ENCODE measurements around the gene PRDM11.
A peak's percentile ranks its signal among the peaks of the same experiment; 100 is the strongest.
"Not testable (repeated sequence)": the region's sequence is repeated elsewhere in the genome, so short reads cannot be mapped to it uniquely, and the experiment has no call there.

PRDM11 gene

DNA sequence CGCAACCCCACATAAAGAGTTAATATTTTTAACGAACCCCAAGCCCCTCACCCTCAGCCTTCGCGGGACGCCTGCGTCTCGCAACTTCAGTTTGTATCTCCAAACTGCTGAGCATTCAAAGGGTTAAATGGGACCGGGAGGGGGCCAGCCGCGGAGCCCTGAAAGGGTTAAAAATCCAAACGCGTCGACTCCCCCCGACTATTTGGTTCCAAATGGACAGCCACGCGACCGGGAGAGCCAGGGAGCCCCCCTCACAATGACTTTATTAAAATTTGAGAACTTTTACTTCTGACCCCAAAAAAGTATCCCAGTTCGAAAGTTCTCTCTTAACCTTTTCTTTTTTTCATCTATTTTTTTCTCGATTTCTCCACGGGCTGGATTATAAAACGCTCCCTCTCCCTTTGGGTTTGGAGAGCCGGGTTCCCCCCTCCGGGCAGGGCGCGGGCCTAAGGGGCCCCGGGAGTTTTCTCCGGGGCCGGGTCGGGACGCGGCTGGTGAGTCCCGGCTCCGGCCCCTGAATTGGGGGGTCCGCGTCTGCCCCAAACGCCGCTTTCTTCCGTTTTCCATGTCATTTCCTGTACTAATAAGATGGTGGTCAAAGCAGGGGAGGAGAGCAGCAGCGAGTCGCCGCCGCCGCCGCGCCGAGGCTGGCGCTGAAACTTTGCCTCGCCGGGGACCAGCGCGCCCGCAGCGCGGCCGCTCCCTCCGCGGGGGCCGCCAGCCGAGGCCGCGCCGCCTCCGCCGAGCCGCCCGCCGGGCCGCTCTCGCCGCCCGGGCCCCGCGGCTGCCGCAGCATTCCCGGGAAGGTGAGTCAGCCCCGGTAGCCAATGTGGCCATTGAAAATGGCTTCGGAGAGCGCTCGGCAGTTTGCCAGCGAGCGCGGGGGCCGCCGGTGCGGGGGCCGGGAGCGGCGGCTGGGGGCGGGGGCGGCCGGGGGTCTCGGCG, at the start of gene PRDM11:
Gene PRDM11, plus strand, starts transcription at position 568 of the 945 bp plus-strand sequence. CDS start 35,128 bp downstream, outside the sequence.
- peak; percentile 38 for DNase-seq

DNA sequence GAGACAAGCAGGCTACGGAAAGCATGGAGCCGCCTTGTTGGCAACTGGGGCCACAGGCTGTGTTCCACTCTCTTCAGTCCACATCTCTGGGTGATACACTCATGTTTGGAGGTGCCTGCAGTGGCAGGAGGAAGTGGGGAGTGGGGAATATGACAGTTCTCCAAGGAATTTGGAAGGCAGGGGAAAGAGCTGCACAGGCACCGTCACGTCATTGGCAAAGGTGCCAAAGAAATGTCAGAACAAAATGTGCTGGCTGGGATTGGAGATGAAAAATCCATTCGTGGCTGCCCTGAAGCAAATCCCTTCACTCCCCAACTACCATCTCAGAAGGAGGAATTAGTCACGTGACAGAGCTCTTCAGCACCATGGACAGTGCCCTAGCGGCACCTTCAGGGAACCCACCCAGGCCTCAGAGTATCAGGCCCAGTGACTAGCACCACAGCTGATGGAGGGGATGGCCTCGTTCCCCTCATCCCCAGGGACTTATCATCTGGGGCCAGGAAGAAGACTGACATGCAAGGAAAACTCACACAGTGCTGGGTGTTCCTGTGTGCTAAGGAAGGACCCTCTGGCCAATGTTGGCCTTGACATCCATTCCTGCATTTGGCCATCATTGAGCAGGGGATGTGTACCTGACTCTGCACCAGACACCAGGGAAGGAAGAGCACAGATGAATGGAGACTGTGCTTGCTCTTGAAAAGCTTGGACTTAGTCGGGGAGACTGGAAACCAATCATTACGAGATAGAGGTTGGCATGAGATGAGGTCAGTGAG, 48.5 kb upstream of the PRDM11 start:
- DNase-seq: no peak

DNA sequence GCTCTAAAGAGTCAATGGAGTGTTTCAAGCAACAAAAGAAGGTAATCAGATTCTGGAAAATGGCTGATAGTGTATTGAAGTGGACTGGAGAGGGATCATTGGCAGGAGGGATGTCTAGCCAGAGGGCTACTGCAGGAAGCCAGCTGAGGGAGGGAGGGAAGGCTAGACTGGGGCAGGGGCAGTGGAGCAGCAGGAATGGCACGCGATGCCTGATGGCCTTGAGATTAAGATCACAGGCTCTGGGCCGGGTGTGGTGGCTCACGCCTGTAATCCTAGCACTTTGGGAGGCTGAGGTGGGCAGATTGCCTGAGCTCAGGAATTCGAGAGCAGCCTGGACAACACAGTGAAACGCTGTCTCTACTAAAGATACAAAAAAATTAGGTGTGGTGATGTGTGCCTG, 47.5 kb upstream of the PRDM11 start:
- no peak for DNase-seq

DNA sequence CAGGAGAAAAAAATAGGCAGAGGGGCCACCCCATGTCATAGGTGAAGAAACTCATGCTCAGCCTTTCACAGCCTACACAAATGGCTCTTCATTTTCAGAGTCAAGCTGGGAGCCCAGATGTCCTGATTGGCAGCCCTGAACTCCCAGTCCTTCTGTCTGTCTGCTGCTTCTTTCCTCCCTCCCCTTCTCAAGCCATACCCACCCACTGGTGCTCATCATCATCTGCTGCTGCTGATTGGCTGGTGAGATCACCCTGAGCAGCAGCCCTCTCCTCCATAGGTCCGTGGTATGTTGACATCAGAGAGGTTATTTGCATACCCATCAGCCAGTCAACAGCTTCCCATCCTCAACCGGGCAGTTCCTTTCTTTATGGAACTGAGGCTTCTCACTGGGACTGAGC, 46.1 kb upstream of the PRDM11 start:
- DNase-seq: no peak

DNA sequence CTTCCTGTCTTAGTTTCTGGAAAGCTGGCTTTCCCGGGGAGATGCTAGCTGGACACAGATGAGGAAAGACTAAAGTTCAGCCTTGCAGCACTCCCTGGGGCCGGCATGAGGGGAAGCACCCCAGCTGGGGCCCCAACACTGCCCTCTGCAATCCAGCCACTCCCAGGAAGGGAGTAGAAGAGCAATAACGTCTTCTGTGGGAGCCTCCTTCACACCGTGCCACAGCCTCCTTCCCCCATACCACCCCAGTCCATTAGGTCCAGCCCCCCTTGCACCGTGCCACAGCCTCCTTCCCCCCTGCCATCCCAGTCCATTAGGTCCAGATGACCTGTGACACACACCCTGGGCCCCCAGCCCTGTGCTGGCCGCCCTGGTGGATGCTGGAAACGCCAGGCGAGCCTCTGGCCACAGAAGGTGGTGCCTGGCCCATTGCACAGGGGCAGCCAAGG, 44.1 kb upstream of the PRDM11 start:
- no peak for DNase-seq

DNA sequence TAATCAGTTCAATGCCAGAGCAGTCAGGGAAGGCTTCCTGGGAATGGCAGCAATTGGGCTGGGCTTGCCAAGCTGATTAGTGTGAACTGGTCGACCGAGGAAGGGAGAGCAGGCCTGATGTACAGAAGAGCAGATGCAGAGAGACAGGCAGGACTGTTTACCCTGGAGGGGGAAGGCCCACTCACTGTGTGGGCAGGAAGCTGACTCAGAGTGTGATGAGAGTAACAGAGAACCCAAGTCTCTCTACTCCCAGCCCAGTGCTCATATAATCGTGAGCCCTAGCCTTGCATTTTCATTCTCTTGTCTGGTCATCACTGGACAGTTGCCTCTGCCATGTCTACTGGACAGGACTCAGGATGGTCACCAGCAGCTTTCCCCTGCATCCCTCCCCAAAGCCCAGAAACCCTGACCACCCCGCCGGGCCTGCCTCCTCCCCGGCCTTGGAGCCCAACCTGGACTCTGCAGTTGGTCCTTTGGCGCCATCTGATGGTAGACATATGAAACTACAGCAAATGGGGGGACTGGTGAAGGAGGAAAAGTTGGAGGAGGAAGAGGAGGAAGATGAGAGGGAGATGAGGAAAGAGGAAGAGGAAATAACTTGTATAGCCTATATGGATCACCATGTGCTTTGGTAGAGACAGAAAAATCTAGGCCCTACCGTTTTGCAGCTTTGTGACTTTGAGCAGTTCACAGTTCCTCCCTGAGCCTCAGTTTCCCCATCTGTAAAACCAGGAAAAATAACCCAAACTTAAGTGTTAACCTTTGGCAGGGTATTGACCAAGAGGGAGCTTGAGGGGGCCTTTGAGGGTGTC, 43.4 kb upstream of the PRDM11 start:
- DNase-seq: peak; percentile 89

DNA sequence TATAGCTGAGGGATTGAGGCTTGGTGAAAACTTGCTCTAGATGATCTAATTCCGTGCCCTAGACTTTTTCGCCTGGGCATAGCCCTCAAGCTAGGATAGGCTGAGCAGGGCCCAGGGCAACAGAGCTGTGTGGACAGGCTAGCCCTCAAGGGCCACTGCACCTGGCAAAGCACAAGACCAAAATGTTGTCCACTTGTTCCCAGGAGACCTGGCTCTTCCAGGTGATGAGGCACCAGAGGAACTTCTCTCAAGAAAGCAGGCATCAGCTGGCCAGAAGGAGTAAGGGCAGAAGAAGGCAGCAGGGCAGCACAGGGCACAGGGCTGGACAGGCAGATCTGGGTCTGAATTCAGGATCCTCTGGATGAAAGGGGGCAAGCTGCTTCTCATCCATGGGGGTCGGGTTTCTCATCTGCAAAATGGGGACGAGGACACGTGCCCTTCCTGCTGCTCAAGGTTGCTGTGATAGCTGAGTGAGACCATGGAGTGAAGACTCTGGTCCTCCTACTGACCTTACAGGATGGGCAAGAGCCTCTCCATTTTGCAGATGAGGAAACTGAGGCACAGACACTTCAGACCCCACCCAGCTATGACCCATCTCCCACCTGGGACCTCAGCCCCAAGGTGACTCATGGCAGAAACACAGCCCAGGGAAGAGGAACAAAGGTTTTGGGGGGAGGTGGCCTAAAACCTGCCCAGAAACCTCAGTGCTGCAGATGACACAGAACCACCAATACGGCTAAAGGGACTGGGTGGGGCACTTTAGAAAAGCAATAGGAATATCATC, 42.2 kb upstream of the PRDM11 start:
- no peak for DNase-seq

DNA sequence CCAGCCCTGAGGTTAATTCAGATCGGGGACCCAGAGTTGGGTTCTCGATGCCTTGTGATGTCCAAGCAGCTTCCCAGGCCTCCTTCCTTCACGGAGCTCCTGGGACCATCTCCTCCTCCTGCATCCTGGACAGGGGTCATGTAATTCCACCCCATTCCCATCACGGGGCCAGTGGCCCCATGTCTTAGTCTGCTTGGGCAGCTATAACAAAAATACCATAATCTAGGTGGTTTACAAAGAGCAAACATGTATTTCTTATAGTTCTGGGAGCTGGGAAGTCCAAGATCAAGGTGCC, 41.7 kb upstream of the PRDM11 start:
- DNase-seq: no peak

DNA sequence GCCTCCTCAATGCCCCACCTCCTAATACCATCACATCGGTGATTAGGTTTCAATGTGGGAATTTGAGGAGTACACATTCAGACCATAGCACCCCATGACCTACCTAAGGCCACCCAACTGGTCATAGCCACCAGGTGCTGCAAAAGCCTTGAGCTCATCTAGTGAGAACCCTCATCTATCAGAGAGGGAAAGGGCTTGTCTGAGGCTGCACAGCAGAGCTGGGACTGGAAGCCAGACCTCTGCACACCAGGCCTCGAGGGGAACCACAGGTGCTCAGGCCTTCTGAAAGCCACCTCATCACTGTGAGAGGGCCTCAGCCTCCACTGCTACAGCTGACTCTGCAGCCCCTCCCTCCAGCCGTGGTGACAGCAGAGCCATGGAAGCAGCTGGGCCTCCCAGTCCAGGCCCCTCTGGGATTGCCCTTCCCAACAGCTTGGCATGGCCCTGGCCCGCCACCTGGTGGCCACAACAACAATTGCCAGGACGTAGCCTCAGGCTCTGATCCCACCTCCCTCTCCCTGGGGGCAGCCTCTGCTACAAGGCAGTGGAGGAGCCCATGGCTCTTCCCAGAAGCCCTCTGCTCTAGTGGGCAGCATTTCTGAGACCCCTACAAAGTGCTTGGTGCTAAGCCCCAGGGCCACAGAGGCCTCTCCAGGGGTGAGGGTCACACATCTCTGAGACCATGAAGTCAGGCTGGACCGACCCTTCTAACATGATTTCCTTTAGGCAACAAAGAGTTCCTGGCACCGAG, 41.0 kb upstream of the PRDM11 start:
- DNase-seq: peak; percentile 66

DNA sequence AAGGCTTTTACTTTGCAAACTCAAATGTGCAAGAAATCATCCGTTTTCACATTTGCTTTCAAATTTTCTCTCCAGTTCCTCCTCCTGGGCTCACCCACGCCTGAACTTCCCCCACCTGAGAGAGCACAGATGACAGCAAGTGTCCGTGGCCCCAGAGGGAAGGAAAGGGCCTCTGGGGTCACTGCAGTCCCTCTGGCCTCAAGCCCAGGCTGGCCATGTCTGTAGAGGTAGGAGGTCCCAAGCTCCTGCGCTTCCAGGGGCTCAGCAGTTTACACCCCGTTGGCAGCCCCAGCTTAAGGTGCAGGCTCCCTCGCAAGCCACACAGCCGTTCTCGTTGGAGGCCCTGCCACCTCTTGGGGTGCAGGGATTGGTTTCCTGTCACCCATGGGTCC, 40.5 kb upstream of the PRDM11 start:
- no peak for DNase-seq

DNA sequence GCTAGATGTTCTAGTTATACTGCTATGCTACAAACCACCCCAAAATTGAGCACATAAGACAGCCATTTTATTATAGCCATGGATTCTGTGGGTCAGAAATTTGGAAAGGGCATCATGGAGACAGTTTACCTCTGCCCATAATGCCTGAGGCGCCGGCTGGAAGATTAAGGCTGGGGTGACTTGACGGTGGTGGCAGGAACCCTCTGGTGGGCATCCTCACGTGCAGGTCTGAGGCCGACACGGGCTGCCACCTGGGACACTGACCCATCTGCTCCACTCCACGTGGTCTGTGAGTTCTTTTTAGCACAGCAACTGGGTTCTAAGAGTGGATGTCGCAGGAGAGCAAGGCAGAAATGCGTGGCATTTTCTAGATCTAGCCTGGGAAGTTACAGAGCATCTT, 40.0 kb upstream of the PRDM11 start:
- DNase-seq: no peak

DNA sequence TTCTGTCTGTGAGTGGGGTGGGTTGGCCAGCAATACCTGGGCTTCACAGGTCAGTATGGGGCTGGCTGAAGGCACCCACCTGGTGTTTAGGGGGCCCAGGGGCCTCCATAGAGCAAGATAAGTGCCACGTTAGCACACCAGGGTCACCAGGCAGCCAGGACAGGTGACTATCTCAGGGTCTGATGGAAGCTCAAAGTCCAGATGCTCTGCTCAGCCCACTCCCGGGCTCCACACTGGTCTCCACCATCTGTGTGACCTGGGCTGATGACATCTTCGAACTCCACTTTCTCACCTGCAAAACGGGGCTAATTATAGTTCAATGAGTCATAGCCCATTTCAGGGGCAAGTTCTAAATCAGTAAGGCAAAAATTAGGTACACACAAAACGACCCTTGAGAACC, 39.4 kb upstream of the PRDM11 start:
- DNase-seq: no peak

DNA sequence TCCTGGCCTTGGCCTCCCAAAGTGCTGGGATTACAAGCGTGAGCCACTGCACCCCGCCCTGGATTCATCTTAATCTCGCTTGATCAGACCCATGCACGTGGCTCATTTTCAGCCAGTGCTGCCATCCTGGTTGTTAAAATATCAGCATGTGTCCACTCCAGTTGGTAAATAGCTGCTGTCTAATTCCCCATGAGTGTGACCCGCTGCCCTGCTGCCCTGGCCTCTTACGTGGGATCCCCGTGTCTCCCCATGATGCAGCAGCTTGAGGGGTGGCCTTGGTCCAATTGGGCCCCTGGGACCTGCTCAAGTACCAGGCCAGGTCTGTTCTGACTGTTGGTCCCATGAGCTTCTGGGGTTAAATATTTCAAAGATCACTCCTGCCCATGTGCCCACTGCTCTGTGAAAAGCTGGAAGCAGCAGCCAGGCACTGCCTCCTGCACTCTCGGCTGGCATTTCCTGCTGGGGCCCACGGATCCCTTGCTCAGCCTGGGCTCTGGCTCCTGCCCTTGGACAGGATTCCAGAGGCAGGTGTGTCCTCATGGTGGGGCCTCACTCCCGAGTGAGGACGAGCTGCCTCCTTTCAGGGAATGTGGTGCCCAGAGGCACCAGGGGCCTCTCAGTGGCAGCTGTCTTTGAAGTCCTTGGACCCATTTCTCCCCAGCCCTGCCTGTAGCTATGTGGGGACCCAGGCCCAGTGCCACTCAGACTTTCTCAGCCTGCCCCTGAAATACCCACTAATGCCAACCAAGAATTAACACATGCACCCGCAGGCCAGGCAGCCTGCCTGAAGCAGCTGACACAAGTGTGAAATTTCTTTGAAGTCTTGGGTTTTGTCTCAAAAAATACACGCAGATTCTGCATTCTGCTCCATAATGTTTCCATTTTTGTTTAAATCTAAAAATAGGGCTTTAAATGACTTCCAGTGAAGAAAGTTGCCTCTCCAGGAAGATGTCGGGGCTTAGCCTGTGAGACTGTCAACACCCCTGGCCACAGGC, 38.1 kb upstream of the PRDM11 start:
- DNase-seq: no peak

DNA sequence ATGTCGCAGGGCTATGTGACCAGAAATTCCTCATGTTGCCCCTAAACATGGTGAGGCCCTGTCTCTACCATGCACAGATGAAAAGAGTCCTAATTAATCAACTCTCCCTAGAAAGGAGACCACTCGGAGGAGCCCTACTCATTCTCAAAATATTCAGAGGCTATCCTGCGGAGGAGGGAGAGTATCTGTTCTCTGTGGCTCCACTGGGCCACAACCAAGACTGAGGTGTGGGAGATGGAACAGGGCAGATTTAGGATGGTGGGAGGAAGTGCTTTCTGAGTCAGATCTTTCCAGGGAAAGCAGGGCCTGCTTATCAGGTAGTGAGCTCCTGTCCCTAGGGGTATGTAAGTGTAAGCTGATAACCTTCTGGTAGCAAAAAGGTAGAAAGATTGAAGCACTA, 37.0 kb upstream of the PRDM11 start:
- DNase-seq: no peak

DNA sequence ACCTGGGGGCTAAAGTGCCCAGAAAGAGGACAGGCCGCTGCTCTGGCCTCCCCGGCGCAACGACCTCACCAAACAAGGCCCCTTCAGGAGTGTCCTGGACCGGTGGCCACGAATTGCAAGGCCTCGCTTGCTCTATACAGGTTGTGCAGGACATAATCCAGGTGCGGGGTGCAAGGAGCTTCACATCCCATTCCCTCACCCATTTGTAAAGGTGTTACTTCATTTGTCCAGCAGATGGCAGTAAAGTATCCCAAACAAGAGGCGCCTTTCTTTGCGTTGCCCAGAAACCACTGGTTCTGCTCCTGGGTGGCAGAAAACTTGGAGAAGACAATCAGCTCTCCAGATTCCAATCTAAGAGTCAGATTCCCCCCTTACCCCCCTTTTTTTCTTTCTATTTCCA, 35.9 kb upstream of the PRDM11 start:
- peak; percentile 69 for DNase-seq

DNA sequence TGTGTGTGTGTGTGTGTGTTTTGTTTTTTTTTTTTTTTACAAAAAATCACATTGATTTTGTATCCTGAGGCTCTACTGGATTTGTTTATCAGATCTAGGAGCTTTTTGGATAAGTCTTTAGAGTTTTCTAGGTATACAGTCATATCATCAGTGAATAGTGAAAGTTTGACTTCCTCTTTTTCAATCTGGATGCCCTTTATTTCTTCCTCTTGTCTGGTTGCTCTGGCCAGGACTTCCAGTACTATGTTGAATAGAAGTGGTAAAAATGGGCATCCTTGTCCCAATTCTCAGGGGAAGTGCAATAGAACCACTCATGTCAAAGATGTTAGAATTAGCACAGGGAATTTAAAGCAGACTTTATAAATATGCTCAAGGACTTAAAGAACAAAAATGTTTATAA, 32.6 kb upstream of the PRDM11 start:
- no peak for DNase-seq

DNA sequence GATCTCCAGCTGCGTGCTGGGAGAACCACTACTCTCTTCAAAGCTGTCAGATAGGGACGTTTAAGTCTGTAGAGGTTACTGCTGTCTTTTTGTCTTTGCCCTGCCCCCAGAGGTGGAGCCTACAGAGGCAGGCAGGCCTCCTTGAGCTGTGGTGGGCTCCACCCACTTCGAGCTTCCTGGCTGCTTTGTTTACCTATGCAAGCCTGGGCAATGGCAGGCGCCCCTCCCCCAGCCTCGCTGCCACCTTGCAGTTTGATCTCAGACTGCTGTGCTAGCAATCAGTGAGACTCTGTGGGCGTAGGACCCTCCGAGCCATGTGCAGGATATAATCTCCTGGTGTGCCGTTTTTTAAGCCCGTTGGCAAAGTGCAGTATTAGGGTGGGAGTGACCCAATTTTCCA, 18.6 kb upstream of the PRDM11 start:
- DNase-seq: not testable (repeated sequence)

DNA sequence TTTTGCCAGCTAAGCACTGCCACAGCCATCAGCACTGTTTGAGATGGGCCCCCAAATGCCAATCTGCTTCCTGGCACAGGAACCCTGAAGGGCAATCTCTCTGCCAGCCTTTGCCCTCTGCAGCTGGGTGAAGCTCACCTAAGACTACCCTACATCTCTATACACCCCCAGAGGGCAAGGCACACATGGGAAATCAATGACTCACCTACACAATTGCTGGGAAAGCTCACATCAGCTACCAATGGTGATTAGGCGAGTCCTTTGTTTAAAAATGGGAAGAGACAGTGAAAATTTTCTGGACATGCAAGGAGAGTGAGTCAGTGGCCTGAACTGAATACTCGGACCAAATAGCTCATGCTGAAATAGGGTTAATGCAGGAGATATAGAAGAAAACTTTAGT, 12.6 kb upstream of the PRDM11 start:
- DNase-seq: no peak

DNA sequence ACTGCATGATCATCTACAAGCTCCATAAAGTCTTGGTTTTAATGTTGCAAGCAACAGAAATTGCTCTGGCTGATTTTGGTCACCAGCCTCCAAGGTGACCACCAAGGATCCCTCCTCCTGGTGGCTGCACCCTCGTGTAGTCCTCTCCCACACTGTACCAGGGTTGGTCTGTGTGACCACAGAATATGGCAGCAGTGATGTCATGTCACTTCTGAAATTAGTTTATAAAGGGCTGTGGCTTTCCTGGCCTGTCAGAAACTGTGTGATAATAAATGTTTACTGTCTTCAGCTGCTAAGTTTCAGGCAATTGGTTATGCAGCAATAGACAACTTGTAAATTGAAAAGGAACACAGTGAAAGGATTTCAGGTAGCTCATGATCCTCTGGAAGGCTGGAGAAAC, 5.3 kb upstream of the PRDM11 start:
- DNase-seq: peak; percentile 27

DNA sequence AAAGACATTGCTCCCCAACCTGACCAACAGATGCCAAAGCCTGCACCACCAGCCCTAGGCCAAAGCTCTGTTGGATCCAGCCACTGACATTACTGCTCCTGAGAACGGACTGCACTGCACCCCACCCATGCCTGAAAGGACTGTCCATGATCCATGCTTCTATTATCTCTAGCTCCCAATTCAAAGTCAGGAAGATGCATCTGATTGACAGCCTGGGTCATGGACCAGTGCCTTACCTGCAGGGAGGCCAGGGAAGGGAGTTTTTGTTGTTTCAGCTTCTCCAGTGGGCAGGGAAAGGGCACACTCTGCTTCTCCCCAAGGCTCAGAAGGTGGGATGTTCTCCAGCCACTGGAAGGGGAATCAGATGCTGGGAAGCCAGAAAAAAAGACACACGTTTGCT, 4.8 kb upstream of the PRDM11 start:
- no peak for DNase-seq
